OCI-LY7 (cell line): Measurements from ENCODE around the gene GALNT2.

Experiments
- CTCF ChIP-seq: fragments of 200-600 bp; sonication (generic); conservative IDR thresholded peaks from 2 replicates; pipeline ENCODE4 v1.5.1; 2014; ENCODE audit warnings: mild to moderate bottlenecking, antibody characterized with exemption, low read length, moderate library complexity, mixed read lengths
- EZH2phosphoT487 ChIP-seq: fragments of 200-600 bp; sonication (generic); IDR thresholded peaks from 2 replicates; pipeline ENCODE4 v1.6.1; 2018; ENCODE audit warnings: low read depth, borderline replicate concordance, mild to moderate bottlenecking, mixed run types, antibody characterized with exemption, low read length, moderate library complexity, mixed read lengths

GRCh38 chr1:230255991-230256390 lies 189.0 kb downstream of the GALNT2 start:
- no peak for TF ChIP-seq CTCF
- TF ChIP-seq EZH2phosphoT487, result no peak
